Measurements from ENCODE around the gene CRYBG2.

GRCh38 chr1:26389604-26390247, 35.8 kb upstream of the CRYBG2 start:
- TF ChIP-seq CTCF (IDR thresholded peaks at IDR 0.05) (no peak), SIN3A (IDR thresholded peaks at IDR 0.05; ENCODE audit: borderline replicate concordance, insufficient read depth, low read depth, low read length) (no peak)

Measured in Panc1 (cell line).